ENCODE results near the gene PRKAA1. TPM values are rescaled to one million over a fixed set of nuclear protein-coding genes. Genes with fewer than 3 reads are reported as not detected.
A peak's percentile ranks its signal among the peaks of the same experiment; 100 is the strongest.
"Not testable (repeated sequence)": the region's sequence is repeated elsewhere in the genome, so short reads cannot be mapped to it uniquely, and the experiment has no call there.

PRKAA1 gene
- total and polyA plus RNA-seq, 2 of the 4 experiments (the other 2 are of a cell fraction), result 47.7 to 94.1 TPM

DNA sequence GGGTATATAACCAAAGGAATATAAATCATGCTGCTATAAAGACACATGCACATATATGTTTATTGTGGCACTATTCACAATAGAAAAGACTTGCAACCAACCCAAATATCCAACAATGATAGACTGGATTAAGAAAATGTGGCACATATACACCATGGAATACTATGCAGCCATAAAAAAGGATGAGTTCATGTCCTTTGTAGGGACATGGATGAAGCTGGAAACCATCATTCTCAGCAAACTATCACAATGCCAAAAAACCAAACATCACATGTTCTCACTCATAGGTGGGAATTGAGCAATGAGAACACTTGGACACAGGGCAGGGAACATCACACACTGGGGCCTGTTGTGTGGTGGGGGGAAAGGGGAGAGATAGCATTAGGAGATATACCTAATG, 87.6 kb downstream of the PRKAA1 start:
- H4K20me1 ChIP-seq (ENCODE audit: insufficient read depth, low read length); H3K79me1 ChIP-seq (ENCODE audit: low read depth in 1 of 2, low read length in 2 of 2); H3K4ac ChIP-seq (ENCODE audit: low read depth, low read length); H4K91ac ChIP-seq (ENCODE audit: insufficient read depth, low read depth, low read length); H3K4me2 ChIP-seq (ENCODE audit: low read depth, low read length); CTCF ChIA-PET; H3K4me1 ChIP-seq (ENCODE audit: control insufficient read depth, insufficient read depth, low read length); H3K14ac ChIP-seq (replicated peaks; ENCODE audit: low read depth, low read length); DNase-seq; H2BK15ac ChIP-seq (ENCODE audit: low read depth, low read length); H3K9ac ChIP-seq (ENCODE audit: low read depth, low read length); in situ Hi-C loops (cut with MboI; ENCODE audit: low sequenced_read_pairs); H3K36me3 ChIP-seq (ENCODE audit: control insufficient read depth, insufficient read depth, low read length); H3K56ac ChIP-seq (ENCODE audit: extremely low read depth, insufficient read depth, low read length); H4K8ac ChIP-seq (ENCODE audit: low read depth in 2 of 2, low read length in 2 of 2); dilution Hi-C loops (cut with HindIII; ENCODE audit: low sequenced_read_pairs, unreplicated experiment); BruUV-seq (replicated peaks); H3K9me3 ChIP-seq (ENCODE audit: control insufficient read depth, insufficient read depth, low read length); H2BK120ac ChIP-seq (ENCODE audit: low read depth, low read length); H2AK9ac ChIP-seq (replicated peaks; ENCODE audit: low read depth, low read length, poor library complexity); H3K27me3 ChIP-seq (ENCODE audit: control insufficient read depth, insufficient read depth, low read length); H2BK5ac ChIP-seq (ENCODE audit: low read depth, low read length, poor library complexity, severe bottlenecking); H3K23ac ChIP-seq (ENCODE audit: low read depth, low read length); H3K27ac ChIP-seq (ENCODE audit: insufficient read depth, low read length); POLR2A ChIA-PET (ENCODE audit: unreplicated experiment); H3K18ac ChIP-seq (ENCODE audit: low read depth, low read length); H2AK5ac ChIP-seq (ENCODE audit: low read depth, low read length); H2AFZ ChIP-seq (replicated peaks; ENCODE audit: low read length, poor library complexity); intact Hi-C loops (cut with micrococcal nuclease); ATAC-seq (ENCODE audit: low read depth); H2BK20ac ChIP-seq (ENCODE audit: low read depth, low read length); H3K9me1 ChIP-seq (ENCODE audit: insufficient read depth, low read length); H3K4me3 ChIP-seq (ENCODE audit: insufficient read depth, low read depth, low read length); H4K5ac ChIP-seq (ENCODE audit: low read depth, low read length): not testable (repeated sequence)

Small RNA genes within 50 kb of the gene (microRNA-seq; reads per million reads assigned to microRNA genes)
- gene RF00191 (ENCODE audit: insufficient read depth, insufficient read length) (not detected), gene SNORD72 (ENCODE audit: insufficient read depth, insufficient read length) (124 reads per million, percentile 83 among the genes with 10 or more reads in this experiment)

Small RNA genes within 50 kb of the gene (small RNA-seq; reads per million reads assigned to genes)
- 0 reads per million in 5 experiments for gene RF00191
- 0 to 313 (median 4.5) reads per million in 5 experiments for gene SNORD72

Other genes with a start within 250 kb of the PRKAA1 start
- 7.9 and 10.6 TPM in 2 replicates for gene PTGER4, start 118.5 kb downstream of the PRKAA1 start, total RNA-seq (2012; rRNA removed)
- 10.1 and 15.4 TPM in 2 replicates for gene PTGER4, start 118.5 kb downstream of the PRKAA1 start, polyA plus RNA-seq (2012; rRNA removed)
- gene TTC33, start 42.4 kb downstream of the PRKAA1 start, total RNA-seq (2012; rRNA removed), result 8.1 and 11.7 TPM in 2 replicates
- 2.5 and 3.1 TPM in 2 replicates for gene TTC33, start 42.4 kb downstream of the PRKAA1 start, polyA plus RNA-seq (2012; rRNA removed)
- 35.3 and 68.6 TPM in 2 replicates for gene RPL37, start 36.8 kb upstream of the PRKAA1 start, total RNA-seq (2012; rRNA removed)
- 294 and 551 TPM in 2 replicates for gene RPL37, start 36.8 kb upstream of the PRKAA1 start, polyA plus RNA-seq (2012; rRNA removed)
- 4.2 and 4.3 TPM in 2 replicates for gene CARD6, start 43.0 kb upstream of the PRKAA1 start, total RNA-seq (2012; rRNA removed)
- 1.5 and 1.8 TPM in 2 replicates for gene CARD6, start 43.0 kb upstream of the PRKAA1 start, polyA plus RNA-seq (2012; rRNA removed)
- gene C7, start 111.1 kb upstream of the PRKAA1 start, total RNA-seq (2012; rRNA removed), result 0.54 and 0.83 TPM in 2 replicates
- 1.4 and 1.8 TPM in 2 replicates for gene C7, start 111.1 kb upstream of the PRKAA1 start, polyA plus RNA-seq (2012; rRNA removed)